GM19240 (cell line): ENCODE measurements around the gene EPHB3.
"Not testable (repeated sequence)": the region's sequence is repeated elsewhere in the genome, so short reads cannot be mapped to it uniquely, and the experiment has no call there.

Source experiments
- DNase-seq: peaks from one replicate; pipeline ENCODE4 v3.0.0; 2011; ENCODE audit warnings: low spot score; ENCODE audit not compliant: insufficient read length

EPHB3 gene

GRCh38 chr3:184598574-184598927 is 37.0 kb downstream of the EPHB3 start:
- no peak for DNase-seq

GRCh38 chr3:184599143-184599542 is 37.6 kb downstream of the EPHB3 start:
- DNase-seq = no peak

GRCh38 chr3:184600685-184601377 is 39.2 kb downstream of the EPHB3 start:
- no peak for DNase-seq

- no peak for DNase-seq
These were observed 40.2 kb downstream of the EPHB3 start for GRCh38 chr3:184601576-184602371.

- no peak for DNase-seq
These were observed 41.0 kb downstream of the EPHB3 start for GRCh38 chr3:184602372-184603150.

GRCh38 chr3:184603151-184604030 is 41.8 kb downstream of the EPHB3 start:
- no peak for DNase-seq

GRCh38 chr3:184604039-184604601 is 42.5 kb downstream of the EPHB3 start:
- DNase-seq = no peak

- no peak for DNase-seq
These were observed 43.2 kb downstream of the EPHB3 start for GRCh38 chr3:184604615-184605290.

GRCh38 chr3:184608209-184608608 is 46.6 kb downstream of the EPHB3 start:
- DNase-seq = no peak

- no peak for DNase-seq
These were observed 48.1 kb downstream of the EPHB3 start for GRCh38 chr3:184609476-184610244.

GRCh38 chr3:184610245-184610871 is 48.8 kb downstream of the EPHB3 start:
- no peak for DNase-seq

GRCh38 chr3:184611607-184612281 is 50.2 kb downstream of the EPHB3 start:
- DNase-seq = no peak

GRCh38 chr3:184615396-184615795 is 53.8 kb downstream of the EPHB3 start:
- DNase-seq = no peak

- DNase-seq = no peak
These were observed 54.9 kb downstream of the EPHB3 start for GRCh38 chr3:184616436-184616835.

- DNase-seq = not testable (repeated sequence)
These were observed 55.7 kb downstream of the EPHB3 start for GRCh38 chr3:184617306-184617705.

GRCh38 chr3:184618811-184619210 is 57.2 kb downstream of the EPHB3 start:
- no peak for DNase-seq

GRCh38 chr3:184619369-184619768 is 57.8 kb downstream of the EPHB3 start:
- DNase-seq = no peak

GRCh38 chr3:184619787-184620430 is 58.3 kb downstream of the EPHB3 start:
- no peak for DNase-seq
